Epithelial cell of proximal tubule (primary cell): ENCODE data around the gene AKNAD1. TPM values are rescaled to one million over a fixed set of nuclear protein-coding genes. Genes with fewer than 3 reads are reported as not detected.

Source experiments
- DNase-seq: peaks from one replicate; pipeline ENCODE4 v3.0.0-alpha.2; 2011; ENCODE audit warnings: low read depth
- H3K4me3 ChIP-seq: 2 replicates; pipeline ENCODE4 v1.5.1; 2011; ENCODE audit warnings: low read depth, mild to moderate bottlenecking, low read length
- total RNA-seq: library from RNA; depleted of rRNA; stranded (reverse); fragments of >200 nt; gene quantifications from 2 replicates; pipeline ENCODE4 v1.2.3, GENCODE V29; 2015
- TF ChIP-seq, protein P1 (sequence below): conservative IDR thresholded peaks from 2 replicates; pipeline ENCODE4 v1.5.1; 2012; ENCODE audit warnings: low read depth, mild to moderate bottlenecking, low read length

The AKNAD1 gene
- total RNA-seq, 1 donor from 2014 or later, result not detected

GRCh38 chr1:108863984-108864383 is 7.1 kb upstream of the AKNAD1 start:
- TF ChIP-seq, protein P1, sequence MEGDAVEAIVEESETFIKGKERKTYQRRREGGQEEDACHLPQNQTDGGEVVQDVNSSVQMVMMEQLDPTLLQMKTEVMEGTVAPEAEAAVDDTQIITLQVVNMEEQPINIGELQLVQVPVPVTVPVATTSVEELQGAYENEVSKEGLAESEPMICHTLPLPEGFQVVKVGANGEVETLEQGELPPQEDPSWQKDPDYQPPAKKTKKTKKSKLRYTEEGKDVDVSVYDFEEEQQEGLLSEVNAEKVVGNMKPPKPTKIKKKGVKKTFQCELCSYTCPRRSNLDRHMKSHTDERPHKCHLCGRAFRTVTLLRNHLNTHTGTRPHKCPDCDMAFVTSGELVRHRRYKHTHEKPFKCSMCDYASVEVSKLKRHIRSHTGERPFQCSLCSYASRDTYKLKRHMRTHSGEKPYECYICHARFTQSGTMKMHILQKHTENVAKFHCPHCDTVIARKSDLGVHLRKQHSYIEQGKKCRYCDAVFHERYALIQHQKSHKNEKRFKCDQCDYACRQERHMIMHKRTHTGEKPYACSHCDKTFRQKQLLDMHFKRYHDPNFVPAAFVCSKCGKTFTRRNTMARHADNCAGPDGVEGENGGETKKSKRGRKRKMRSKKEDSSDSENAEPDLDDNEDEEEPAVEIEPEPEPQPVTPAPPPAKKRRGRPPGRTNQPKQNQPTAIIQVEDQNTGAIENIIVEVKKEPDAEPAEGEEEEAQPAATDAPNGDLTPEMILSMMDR, result no peak
- DNase-seq, result no peak
- no peak overlapping the region for H3K4me3 ChIP-seq

DNA sequence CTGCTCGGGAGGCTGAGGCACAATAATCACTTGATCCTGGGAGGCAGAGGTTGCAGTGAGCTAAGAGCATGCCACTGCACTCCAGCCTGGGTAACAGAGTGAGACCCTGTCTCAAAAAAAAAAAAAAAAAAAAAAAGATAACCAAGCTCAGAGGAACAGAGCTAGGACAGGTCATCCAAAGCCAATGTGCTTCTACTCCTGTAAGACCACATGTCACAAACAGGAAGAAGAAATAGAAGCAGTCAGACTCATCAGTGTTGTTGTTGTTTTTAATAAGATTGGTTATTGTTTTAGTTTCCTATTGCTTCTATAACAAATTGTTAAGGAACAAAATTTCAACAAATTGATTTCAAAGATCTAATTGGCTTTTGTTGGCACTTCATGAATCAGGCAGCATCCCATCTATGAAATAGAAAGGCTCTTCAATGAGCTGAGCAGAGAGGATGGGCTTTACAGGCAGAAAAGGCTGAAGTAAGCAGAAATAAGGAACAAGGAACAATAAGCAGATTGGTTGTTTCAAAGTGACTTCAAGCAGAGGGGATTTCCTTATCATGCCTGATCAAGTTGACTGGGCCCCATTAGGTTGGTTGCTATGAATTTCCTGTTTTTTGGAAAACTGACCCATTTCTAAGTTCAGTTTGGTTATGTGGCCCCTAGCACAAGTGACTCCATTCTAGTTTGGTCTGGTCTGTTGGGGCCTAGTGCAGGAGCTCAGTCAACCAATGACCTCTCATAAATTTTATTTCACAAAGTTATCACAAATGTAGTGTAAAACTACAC is 6.0 kb upstream of the AKNAD1 start:
- DNase-seq, result no peak
- TF ChIP-seq, protein P1, result no peak
- no peak overlapping the region for H3K4me3 ChIP-seq

DNA sequence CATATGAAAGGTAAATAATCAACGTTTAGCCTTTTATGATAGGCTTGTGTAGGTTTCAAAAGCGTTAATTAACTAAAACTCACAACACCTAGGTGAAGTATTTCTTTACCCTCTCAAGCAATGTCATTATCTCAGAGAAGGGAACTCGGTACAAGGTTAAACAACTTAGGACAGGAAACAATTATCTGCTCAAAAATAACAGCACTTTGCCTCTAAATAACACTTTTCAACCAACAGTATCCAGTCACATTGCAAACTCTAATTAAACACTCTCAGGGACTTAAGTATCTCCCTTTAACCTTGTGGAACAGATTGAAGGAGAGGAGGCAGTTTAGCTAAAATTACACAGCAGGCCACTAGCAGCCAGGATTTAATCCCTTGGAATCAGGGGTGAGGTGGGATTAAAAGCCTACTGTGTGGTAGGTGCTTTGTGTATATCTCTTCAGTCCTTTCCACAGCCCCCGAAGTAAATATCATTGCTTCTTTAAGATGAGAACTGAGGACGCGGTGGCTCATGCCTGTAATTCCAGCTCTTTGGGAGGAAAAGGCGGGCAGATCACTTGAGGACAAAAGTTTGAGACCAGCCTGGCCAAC is 5.2 kb upstream of the AKNAD1 start:
- H3K4me3 ChIP-seq, result no peak overlapping the region
- no peak for DNase-seq
- TF ChIP-seq, protein P1, result no peak

GRCh38 chr1:108861566-108861965 is 4.7 kb upstream of the AKNAD1 start:
- TF ChIP-seq, protein P1, result no peak
- no peak overlapping the region for H3K4me3 ChIP-seq
- DNase-seq, result no peak

- TF ChIP-seq, protein P1, result no peak
- no peak for DNase-seq
Observed at GRCh38 chr1:108860190-108860907, 3.5 kb upstream of the AKNAD1 start.

GRCh38 chr1:108858230-108858950 is 1.5 kb upstream of the AKNAD1 start:
- no peak overlapping the region for H3K4me3 ChIP-seq
- DNase-seq, result no peak
- TF ChIP-seq, protein P1, result no peak

More at GRCh38 chr1:108860190-108860907, 3.5 kb upstream of the AKNAD1 start:
- H3K4me3 ChIP-seq, result no peak overlapping the region
